HG02642 (cell line): ENCODE measurements around the gene KIAA1671.

Experiments used
- ATAC-seq: cut with Tn5 transposase; IDR thresholded peaks from one replicate; pipeline ENCODE4 v1.9.1; 2021; ENCODE audit warnings: mild to moderate bottlenecking; ENCODE audit not compliant: unreplicated experiment, poor library complexity

KIAA1671 gene

DNA sequence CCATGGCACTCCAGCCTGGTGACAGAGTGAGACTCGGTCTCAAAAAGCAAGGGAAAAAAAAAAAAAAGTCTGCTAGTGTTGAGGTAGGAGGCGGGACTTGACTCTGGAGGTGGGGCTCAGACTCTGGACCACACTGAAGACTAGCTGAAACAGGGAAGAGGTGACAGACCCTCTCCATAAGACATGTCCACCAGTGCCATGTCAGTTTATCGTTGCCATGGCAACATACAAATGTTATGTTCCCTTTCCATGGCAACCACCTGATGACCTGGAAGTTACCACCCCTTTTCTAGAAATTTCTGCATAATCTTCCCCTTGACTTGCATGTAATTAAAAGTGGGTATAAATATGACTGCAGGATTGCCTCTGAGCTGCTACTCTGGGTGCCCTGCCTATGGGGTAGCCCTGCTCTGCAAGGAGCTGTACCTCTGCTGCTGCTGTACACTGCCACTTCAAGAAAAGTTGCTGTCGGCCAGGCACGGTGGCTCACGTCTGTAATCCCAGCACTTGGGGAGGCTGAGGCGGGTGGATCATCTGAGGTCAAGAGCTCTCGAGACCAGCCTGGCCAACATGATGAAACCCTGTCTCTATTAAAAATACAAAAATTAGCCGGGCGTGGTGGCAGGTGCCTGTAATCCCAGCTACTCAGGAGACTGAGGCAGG lies 55.1 kb downstream of the KIAA1671 start:
- no peak for ATAC-seq

DNA sequence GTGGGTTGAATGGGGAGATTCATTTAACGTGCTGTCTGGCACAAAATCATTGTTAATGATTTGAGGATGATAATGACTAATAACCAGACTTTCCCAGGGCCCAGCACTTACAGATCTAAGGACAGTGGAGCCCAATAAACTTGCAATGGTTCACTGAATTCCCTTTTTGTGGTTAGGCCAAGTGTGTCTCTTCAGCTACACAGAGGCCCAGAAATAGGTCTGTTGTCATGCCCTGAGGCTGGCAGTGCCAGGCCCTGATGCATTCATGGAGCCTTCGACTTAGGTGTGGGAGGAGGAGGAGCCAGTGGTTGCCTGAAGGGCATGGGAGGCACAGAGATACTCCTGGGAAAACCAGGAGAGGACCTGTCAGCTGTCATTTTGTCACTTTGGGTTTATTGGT lies 56.1 kb downstream of the KIAA1671 start:
- ATAC-seq: no peak

DNA sequence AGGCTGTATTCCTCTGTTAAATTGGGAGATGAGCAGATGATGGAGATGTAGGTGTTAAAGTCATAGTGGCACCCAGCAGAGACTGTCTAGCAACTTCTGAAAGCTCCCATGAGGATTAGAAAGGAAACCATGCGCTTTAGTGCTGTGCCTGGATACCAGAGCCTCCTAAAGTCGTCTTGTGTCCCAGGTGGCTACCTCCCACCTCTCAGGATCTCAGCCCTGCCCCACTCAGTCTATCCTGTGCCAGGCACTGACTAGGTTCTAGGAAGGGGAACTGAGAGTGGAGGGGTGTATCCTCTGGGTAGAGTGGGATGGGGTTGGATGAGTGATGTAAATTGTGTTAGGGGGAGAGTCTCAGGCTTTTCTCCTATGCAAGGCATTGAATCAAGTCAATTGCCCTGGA lies 60.2 kb downstream of the KIAA1671 start:
- no peak for ATAC-seq

DNA sequence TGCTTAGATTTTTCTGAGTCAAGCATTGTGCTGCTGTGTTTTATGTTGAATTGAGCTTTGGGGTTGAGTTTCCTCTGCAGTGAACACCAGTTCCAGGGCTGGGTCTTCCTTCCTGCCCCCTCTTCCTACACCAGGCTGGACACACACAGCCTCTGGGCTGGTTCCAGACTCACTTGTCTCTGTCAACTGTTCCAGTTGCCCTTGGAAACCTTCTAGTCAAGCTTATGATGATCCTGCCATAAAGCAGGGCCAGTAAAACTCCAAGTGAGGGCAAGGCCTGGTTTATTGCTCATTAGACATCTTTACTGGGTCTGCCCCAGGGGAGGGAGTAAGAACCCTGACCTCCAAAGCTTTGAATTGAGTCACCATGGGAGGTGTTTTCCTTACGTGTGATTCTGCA lies 61.1 kb downstream of the KIAA1671 start:
- no peak for ATAC-seq

DNA sequence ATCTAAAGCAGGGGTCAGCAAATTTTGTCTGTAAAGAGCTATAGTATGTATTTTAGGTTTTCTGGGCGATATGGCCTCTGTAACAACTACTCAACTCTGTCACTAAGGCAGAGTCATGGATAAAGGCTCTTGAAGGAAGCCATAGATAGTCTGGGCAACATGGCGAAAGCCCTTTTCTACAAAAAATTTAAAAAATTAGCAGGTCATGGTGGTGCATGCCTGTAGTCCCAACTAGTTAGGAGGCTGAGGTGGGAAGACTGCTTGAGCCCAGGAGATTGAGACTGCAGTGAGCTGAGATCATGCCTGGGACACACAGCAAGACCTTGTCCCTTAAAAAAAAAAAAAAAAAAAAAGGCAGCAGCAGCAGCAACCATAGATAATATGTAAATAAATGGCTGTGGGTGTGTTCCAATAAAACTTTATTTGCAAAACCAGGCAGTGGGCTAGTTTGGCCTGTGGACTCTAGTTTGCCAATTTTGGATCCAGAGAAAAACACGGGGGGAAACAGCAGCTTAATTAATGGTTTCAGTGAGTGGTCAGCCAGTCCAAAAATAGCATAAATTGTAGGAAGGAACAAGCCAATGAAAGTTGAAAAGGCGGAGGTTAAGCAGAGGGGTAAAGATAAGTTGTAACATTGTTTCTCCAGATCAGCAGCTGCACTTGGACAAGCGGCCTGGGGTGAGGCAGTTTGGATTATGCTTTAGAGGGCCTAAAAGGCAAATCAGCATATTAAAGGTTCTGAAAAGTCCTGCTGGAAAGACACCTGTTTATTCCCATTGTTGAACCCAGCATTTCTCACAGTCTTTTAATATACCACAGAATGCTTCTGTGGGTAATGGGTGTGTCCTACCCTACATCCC lies 62.6 kb downstream of the KIAA1671 start:
- no peak for ATAC-seq

DNA sequence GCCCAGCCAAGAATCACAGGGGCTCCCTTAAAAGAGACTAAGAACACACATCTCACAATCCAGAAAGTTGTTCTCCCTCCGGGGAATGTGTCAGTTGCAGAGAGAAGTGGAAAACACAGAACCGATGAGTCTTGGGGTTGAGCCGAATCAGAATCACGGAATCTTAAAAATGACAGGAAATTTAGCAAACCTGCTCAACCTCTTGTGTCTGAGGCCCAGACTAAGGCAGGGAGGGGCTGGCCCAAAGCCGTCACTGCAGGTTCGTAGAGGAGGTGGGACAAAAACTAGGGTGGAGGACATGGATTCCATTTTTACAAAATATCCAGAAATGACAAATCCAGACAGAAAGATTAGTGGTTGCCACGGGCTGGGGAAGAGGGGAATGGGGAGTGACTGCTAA lies 63.8 kb downstream of the KIAA1671 start:
- ATAC-seq: no peak

DNA sequence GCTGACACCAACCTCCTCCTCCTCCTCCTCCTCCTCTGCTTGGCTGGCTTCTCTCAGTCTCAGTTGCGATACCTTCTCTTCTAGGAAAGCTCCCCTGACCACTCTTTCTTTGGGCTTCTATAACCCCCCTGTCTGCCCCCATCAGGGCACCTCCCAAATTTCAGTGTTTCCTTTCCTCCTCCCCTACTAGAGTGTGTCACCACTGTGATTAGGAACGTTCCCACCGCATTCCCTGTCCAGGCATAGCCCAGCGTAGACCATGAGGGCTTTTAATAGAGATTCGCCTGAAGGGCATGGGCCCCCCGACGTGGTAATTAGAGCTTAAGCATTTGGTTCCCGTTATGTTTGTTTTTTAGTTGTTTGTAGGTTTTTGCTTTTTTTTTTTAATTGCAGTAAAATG lies 65.5 kb downstream of the KIAA1671 start:
- no peak for ATAC-seq

DNA sequence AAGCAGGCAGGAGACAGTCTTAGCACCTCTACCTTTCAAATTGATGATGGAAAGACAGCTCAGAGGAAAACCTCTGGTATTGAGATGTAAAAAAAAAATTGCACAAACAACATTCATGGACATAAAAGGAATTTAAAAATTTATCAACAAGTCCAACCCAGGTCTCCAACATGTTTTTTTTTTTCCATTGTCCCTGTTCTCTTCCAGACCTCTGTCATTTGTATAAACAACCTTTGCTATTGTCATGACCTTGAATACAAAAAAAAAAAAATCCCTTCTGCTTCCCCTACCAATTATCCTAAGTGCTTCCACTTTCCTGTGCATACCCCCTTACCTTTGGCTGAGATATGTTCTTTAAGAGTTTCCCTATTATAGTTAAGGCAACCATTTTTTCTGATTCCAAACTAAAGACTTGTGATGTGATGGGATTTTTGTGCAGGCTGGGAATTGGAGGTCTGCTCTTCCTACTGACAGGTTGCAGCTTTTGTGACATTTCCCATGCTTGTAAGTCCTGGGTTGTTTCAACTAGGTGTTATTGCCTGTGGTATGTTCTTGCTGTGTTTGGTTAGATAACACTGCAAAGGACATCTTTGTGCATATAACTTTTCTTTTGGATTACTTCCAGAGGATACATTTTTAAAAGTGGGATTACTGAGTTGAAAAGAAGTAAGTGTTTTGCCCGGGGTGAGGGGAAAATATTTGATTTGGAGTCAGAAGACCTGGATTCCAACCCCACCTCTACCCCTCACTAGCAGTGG lies 67.1 kb downstream of the KIAA1671 start:
- ATAC-seq: no peak

DNA sequence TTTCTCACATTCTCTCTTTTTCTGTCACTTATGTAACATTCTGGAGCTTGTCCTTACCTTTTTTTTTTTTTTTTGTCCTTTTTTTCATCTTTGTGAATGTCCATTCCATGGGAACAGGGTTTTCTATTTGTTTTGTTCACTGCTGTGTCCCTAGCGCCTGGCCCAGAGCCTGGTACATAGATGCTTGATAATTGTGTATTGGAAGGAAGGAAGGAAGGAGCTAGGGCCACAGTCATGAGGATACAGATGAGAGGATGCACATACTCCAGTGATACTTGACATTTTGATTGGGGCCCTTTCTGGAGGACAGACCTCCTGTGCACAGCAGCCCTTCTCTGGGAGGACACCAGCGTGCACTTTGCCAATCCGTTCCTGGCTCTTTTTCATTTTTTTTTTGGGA lies 68.9 kb downstream of the KIAA1671 start:
- ATAC-seq: no peak

DNA sequence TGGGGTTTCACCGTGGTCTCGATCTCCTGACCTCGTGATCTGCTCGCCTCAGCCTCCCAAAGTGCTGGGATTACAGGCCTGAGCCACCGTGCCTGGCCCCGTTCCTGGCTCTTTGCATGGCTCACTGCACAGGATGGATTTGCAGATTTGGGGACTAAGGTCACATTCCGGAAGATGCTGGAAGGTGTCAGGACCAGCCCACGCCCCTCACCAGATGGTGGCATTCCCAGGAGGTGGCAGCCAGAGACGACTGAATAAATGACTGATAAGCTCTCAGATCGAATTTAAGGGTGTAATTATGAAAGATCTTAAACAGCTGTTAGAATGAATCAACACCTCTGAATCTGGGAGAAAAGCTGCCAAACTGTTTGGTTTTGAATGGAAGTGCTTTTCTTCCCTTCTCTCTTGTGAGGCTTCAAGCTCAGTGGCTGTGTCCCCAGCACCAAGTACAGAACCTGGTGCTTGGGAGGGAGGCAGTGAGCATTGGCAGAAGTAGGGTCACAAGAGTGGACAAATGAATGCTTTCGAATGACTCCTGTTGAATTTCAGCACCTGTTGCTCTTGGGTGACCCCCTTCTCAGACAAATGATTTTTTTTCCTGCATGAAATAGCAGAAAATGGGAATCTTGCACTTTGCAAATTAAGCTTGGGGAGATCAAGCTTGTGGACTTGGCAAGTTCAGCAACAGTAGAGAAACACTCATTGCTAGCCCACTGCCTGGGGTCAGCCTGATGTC lies 69.6 kb downstream of the KIAA1671 start:
- ATAC-seq: no peak

DNA sequence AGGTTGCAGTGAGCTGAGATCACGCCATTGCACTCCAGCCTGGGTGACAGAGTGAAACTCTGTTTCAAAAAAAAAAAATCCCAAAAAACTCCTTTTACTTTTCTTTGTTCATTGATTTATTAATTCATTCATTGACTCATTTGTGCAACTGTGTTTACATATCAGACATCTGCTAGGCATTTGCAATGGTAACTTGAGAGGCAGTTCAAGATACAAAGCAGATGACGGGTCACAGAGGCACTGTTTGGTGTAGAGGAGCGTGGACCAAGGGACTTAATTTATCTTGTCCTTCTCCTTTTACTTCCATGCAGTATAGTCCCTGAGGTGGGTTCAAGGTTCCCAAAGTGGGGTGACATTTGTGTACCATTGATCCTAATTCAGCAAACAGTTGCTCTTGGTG lies 71.4 kb downstream of the KIAA1671 start:
- ATAC-seq: no peak

DNA sequence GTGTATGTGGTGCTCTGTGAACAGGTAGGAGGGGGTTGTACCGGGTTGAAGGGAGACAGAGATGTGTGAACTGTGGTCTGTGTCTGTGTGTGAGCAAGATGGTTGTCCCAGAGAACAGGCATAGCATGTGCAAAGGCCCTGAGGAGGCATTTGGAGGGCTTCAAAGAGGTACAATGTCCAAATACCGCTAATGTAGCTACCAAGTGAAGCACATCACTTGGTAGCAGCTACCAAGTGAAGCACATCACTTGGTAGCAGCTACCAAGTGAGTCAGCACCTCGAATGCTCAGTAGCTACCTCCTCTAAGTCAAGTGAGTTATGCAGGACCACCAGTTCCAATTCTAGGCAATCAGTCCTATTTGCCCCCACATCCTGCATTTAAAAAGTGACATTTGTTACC lies 72.4 kb downstream of the KIAA1671 start:
- no peak for ATAC-seq

DNA sequence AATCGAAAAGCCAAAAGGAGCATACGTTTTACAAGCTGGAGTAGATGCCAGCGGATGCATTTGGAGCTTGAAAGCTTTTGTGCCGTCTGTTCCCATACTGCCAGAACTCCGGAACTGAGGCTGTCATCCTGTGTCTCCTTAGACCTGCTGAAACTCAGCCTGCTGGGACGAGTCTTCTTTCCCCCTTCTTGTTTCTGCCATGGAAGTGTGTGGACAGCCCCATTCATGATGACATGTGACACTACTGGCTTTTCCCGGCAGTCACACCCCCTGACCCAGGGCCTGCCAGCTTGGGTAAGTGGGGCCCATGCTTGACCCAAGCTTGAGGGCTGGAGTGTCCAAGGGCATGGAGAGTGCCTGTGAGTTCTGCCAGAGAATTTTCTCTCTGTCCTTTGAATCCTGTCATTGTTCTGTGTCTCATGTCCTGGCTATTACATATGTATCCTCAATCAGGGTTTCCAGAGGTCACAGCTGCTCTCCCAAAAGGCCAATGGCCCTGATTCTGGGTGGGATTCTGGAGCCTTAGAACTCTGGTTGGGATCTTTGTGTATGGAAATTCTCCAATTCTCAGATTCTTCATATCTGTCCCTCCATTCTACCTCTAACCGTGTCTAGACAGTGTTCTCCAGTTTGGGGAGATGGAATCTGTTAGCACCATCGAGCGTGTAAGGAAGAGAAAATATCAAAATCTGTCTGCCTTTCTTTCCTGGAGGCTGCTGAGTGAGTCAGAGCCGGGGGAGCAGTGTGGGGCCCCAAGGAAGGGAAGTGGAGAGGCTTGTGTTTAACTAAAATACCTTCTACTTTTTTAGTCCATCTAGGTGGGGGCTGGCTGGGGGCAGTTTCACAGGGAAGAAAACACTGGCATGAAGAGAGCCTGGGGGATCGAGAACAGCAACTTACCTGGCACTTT lies 73.2 kb downstream of the KIAA1671 start:
- ATAC-seq: no peak

DNA sequence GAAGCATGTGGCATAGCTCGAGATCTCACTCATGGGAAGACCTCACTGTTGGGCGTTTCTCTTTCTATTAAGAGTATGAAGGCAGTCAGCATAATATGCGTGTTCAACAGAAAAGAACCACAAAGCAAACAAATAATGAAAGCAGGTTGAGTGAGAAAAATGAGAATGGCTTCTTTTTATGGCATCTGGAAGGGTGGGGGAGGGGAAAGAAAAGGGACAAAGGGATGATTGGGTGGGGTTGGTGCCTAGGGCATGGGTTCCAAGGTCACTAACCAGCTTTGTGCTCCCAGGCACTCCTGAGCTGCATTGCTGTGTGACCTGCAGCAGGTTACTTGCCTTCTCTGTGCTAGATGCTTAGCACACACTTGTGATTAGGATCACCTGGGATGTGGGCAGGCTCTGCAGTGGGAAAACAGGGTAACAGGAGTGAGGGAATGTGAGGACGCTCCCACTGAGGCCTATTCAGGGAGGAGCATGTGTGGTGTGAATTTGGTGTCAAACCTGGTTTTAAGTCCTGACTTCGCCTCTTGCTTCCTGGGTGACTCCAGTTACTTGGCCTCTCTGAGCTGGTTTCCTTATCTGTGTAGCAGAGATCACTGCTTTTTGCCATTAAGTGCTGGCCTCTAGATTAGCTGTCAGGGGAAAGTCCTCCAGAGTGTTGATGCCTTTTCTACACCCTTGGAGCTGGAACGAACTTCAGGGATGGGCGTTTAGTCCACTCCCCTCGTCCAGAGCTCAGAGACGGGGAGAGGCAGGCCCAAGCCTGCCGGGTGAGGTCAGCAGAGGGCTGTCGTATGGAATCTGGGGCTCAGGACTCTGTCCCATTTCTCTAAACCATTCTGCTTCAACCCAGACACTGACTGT lies 74.8 kb downstream of the KIAA1671 start:
- no peak for ATAC-seq

DNA sequence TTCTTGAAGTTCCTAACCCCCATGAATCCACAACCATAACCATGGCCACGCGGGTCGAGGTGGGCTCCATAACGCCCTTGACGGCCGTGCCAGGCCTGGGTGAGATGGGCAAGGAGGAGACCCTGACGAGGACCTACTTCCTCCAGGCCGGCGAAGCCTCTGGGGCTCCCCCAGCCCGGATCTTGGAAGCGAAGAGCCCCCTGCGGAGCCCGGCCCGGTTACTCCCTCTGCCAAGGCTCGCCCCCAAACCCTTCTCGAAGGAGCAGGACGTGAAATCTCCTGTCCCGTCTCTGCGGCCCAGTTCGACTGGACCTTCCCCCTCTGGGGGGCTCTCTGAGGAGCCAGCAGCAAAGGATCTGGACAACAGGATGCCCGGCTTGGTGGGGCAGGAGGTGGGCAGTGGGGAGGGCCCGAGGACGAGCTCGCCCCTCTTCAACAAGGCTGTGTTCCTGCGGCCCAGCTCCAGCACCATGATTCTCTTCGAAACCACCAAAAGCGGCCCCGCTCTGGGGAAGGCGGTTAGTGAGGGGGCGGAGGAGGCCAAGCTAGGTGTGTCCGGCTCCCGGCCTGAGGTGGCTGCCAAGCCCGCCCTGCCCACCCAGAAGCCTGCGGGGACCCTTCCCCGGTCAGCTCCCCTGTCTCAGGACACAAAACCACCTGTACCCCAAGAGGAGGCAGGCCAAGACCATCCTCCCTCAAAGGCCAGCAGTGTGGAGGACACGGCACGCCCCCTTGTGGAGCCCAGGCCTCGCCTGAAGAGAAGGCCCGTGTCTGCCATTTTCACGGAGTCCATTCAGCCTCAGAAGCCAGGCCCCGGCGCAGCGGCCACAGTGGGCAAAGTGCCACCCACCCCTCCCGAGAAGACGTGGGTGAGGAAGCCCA lies 75.7 kb downstream of the KIAA1671 start:
- ATAC-seq: no peak

DNA sequence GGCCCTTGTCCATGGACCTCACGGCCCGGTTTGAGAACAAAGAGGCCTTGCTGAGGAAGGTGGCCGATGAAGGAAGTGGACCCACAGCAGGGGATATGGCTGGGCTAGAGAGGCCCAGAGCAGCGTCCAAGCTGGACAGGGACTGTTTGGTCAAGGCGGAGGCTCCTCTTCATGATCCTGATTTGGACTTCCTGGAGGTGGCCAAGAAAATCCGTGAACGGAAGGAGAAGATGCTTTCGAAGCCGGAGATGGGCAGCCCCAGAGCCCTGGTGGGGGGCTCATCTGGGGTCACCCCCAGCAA lies 76.3 kb downstream of the KIAA1671 start:
- no peak for ATAC-seq

DNA sequence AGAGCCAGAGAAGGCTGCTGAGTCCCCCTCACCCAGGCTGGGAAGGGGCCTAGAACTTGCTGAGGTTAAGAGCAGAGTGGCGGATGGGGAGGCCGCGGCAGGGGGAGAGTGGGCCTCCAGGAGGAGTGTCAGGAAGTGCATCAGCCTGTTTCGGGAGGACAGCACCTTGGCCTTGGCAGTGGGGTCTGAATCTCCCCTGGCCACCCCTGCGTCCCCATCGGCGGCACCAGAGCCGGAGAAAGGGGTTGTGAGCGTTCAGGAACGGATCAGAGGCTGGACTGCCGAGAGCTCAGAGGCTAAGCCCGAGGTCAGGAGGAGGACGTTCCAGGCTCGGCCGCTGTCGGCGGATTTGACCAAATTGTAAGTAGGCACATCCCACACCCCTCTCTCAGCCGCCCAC lies 76.7 kb downstream of the KIAA1671 start:
- ATAC-seq: no peak

DNA sequence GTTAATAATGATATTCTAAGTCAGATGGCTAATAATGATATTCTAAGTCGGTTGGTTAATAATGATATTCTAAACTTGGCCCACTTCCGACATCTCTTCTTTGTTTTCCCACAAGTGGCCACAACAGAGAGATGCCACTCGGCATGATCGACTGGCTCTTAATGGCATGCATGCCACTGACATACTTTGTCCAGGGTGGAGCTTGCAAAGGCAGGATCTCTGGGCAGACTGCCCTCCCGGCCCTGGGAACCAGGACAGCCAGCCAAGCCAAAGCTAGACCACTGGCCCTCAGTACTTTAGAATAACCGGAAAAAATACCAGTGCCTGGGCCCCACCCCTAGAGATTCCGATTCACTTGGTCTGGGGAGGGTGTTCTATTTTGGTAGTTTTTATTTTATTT lies 78.1 kb downstream of the KIAA1671 start:
- no peak for ATAC-seq
